ENCODE measurements around the gene DEPP1. TPM values are rescaled to one million over a fixed set of nuclear protein-coding genes. Genes with fewer than 3 reads are reported as not detected.

DEPP1 gene
- total RNA-seq, 4 donors from 2014 or later, result 8.2 to 266 (median 52.8) TPM

DNA sequence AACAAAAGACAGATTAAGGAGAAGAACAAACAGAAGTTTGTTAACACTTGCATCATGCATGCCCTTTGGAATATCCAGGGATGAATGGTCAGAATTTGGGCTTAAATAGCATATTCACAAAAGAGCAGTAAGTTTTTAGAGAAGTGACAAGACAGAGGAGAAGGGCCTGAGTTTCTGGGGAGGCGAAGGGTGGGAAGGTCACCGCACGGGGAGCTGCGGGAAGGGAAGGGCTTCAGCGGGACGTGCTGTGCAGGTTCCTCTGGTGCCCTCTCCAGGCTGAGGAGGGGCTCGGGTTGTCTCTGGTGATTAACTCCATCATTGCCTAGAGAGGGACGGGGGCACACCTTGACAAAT lies 11.7 kb upstream of the DEPP1 start:
- TF ChIP-seq, protein P1, sequence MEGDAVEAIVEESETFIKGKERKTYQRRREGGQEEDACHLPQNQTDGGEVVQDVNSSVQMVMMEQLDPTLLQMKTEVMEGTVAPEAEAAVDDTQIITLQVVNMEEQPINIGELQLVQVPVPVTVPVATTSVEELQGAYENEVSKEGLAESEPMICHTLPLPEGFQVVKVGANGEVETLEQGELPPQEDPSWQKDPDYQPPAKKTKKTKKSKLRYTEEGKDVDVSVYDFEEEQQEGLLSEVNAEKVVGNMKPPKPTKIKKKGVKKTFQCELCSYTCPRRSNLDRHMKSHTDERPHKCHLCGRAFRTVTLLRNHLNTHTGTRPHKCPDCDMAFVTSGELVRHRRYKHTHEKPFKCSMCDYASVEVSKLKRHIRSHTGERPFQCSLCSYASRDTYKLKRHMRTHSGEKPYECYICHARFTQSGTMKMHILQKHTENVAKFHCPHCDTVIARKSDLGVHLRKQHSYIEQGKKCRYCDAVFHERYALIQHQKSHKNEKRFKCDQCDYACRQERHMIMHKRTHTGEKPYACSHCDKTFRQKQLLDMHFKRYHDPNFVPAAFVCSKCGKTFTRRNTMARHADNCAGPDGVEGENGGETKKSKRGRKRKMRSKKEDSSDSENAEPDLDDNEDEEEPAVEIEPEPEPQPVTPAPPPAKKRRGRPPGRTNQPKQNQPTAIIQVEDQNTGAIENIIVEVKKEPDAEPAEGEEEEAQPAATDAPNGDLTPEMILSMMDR (IDR thresholded peaks at IDR 0.05), result no peak
- TF ChIP-seq POLR2A (IDR thresholded peaks at IDR 0.05), result no peak
- intact Hi-C loops (cut with DNase I; ENCODE audit: low total_unique reads), result no loop called here
- Histone ChIP-seq H3K36me3 (no peaks in the 10 kb centered on the region), H3K9me3 (no peaks in the 10 kb centered on the region), H3K27me3 (no peaks in the 10 kb centered on the region), H3K4me3 (no peak overlapping the region), H3K4me1 (peaks cover 0 to 8% of the 10 kb centered on the region in 2 donors), H3K27ac (peak overlapping the region; percentile 10 to 92)
- no peak for DNase-seq

DNA sequence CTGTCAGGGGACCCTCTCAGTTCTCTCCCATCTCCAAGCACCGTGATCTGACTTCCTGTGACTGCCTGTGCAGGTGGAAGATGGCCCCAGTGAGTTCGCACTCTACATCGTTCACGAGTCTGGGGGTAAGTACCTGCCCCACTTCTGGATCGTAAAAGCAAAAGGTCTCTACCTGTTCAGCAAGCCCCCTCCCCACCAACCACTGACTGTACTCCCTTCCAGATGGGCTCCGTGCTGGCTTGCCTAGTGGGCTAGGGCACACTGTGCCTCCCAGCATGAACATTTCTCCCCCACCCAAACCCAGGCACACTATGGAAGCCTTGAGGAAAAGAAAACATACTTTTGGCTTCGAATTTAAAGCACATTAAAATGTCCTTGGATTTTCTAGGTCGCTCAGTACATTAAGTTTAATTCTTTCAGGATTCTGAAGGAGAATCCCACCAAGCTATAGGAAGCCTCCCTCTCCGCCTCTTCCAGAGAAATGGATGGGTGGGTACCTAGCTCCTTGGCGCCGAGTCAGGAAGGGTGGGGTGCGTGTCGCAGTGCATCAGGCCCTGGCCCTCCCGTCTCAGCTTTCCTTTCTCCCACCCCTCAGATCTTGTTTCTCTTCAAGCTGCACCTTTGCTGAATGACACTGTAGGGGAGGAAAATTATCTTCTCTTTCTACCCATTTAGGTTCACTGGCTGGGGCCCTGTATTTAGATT lies 11.1 kb upstream of the DEPP1 start:
- H3K36me3 ChIP-seq, result no peaks in the 10 kb centered on the region
- peak in 1 of 2 donors; percentile 20 for DNase-seq
- H3K27me3 ChIP-seq, result no peaks in the 10 kb centered on the region
- H3K9me3 ChIP-seq, result no peaks in the 10 kb centered on the region
- peaks cover 0 to 2% of the 10 kb centered on the region in 2 donors for H3K4me1 ChIP-seq
- H3K4me3 ChIP-seq, result no peak overlapping the region
- H3K27ac ChIP-seq, result peak overlapping the region in 1 of 2 donors; percentile 10
- intact Hi-C loops (cut with DNase I; ENCODE audit: low total_unique reads), result no loop called here
- TF ChIP-seq, protein P1 (IDR thresholded peaks at IDR 0.05), result no peak
- no peak for TF ChIP-seq POLR2A (IDR thresholded peaks at IDR 0.05)

DNA sequence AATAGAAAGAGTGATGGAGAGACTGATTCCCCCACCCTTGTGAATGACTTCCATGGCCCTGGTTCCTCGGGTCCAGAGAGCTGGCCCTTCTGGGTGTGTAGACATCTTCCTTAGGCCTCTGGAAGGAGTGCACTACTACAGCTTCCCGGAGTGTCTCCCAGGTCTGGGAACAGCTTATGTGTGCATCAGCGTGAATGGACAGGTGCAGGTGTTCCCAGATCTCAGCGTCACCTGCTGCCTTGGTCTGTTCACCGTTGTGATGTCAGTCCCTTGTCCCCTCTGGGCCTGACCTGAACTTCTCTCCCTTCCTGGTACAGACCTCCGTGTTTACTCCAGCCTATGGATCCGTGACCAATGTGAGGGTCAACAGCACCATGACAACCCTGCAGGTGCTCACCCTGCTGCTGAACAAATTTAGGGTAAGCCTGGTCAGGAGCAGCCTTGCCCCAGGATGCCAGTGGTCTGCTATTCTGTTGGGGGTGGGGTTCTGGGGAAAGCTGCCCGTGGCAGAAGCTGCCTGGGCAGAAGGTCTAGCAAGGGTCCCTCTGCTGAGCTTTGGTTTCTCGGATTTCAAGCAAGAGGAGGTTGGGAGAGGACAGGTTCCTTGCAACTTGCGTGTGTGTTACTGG lies 10.5 kb upstream of the DEPP1 start:
- intact Hi-C loops (cut with DNase I; ENCODE audit: low total_unique reads), result no loop called here
- H3K4me3 ChIP-seq, result no peak overlapping the region
- no peaks in the 10 kb centered on the region for H3K9me3 ChIP-seq
- TF ChIP-seq POLR2A (IDR thresholded peaks at IDR 0.05), result no peak
- H3K27ac ChIP-seq, result no peak overlapping the region
- no peaks in the 10 kb centered on the region for H3K4me1 ChIP-seq
- DNase-seq, result peak in 1 of 2 donors; percentile 11
- no peaks in the 10 kb centered on the region for H3K27me3 ChIP-seq
- no peaks in the 10 kb centered on the region for H3K36me3 ChIP-seq

DNA sequence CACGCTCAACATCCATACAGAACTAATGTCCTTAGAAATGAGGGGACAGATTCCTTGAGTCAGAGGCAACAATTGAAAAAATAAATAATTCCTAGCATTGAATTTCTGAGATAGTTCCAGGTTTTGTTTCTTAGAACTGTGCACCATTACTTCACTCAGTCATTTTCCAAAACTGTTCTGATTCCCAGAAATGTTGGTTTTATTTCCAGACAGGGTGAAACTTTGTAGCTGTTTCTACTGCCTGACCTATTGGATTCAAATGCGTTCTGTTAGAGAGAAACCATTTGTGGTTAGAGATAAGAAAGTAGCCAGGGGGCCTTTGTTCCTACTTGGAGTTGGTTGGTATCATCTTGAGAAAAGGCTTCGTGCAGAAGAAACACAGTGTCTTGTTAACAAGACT lies 8.1 kb upstream of the DEPP1 start:
- H3K4me1 ChIP-seq, result no peaks in the 10 kb centered on the region
- no peak for DNase-seq

DNA sequence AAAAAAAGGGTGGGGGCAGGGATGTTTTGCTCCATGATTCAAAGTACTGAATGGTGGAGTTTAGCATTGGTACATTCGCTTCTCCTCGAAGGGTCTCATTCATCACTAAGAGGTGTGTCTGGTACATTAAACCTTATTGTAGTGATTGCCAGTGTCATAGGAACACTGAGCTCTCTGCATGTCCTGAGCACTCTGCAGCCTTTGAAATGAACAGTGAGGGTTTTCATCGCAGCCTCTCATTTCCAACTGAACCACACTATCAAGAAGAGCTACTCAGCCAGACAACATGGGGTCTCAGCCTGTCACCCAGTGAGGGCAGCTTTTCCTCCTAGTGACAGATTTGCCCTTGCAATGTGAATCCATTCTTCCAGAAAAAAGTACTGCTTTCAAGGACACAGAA lies 7.6 kb upstream of the DEPP1 start:
- peak in 1 of 2 donors; percentile 4 for DNase-seq
- H3K9me3 ChIP-seq, result no peaks in the 10 kb centered on the region
- peak overlapping the region in 1 of 2 donors; percentile 16 for H3K27ac ChIP-seq
- no peak for TF ChIP-seq POLR2A (IDR thresholded peaks at IDR 0.05)
- TF ChIP-seq, protein P1 (IDR thresholded peaks at IDR 0.05), result no peak
- no peaks in the 10 kb centered on the region for H3K36me3 ChIP-seq
- intact Hi-C loops (cut with DNase I; ENCODE audit: low total_unique reads), result no loop called here
- H3K4me1 ChIP-seq, result no peaks in the 10 kb centered on the region
- no peaks in the 10 kb centered on the region for H3K27me3 ChIP-seq
- H3K4me3 ChIP-seq, result no peak overlapping the region

More for the DNA sequence above, 8.1 kb upstream of the DEPP1 start:
- no peak for TF ChIP-seq POLR2A (IDR thresholded peaks at IDR 0.05)
- TF ChIP-seq, protein P1 (IDR thresholded peaks at IDR 0.05), result no peak
- Histone ChIP-seq H3K36me3 (no peaks in the 10 kb centered on the region), H3K9me3 (no peaks in the 10 kb centered on the region), H3K27ac (peak overlapping the region in 1 of 2 donors; percentile 36), H3K27me3 (no peaks in the 10 kb centered on the region), H3K4me3 (no peak overlapping the region)
- intact Hi-C loops (cut with DNase I; ENCODE audit: low total_unique reads), result no loop called here
